Lung (tissue), 16 donors: ENCODE measurements around the gene BMP2K. TPM values are rescaled to one million over a fixed set of nuclear protein-coding genes. Genes with fewer than 3 reads are reported as not detected.
A peak's percentile ranks its signal among the peaks of the same experiment; 100 is the strongest.

Source experiments
- ATAC-seq: fragments of 200-7000 bp; cut with Tn5 transposase; one replicate; pipeline ENCODE4 v1.9.1; 2020; ENCODE audit warnings: moderate number of reproducible peaks; ENCODE audit not compliant: insufficient read depth, low FRiP score
- DNase-seq, 3 donors: peaks; one replicate each; pipeline ENCODE4 v3.0.0-alpha.2; 2013 to 2017
- H3K27ac ChIP-seq, 2 donors: one replicate each; pipeline ENCODE4 v1.5.1; 2013; ENCODE audit warnings: mild to moderate bottlenecking in 2 of 2, moderate library complexity in 2 of 2, control low read depth in 1 of 2, inconsistent platforms in 1 of 2, low read depth in 1 of 2, low read length in 1 of 2
- H3K27me3 ChIP-seq, 3 donors: one replicate each; pipeline ENCODE4 v1.5.1; 2013; ENCODE audit warnings: low read length in 2 of 3; ENCODE audit not compliant: control insufficient read depth in 3 of 3, insufficient read depth in 3 of 3
- H3K36me3 ChIP-seq, 4 donors: one replicate each; pipeline ENCODE4 v1.5.1; 2013; ENCODE audit warnings: low read length in 4 of 4, mild to moderate bottlenecking in 1 of 4, moderate library complexity in 1 of 4; ENCODE audit not compliant: control insufficient read depth in 4 of 4, insufficient read depth in 4 of 4
- H3K4me1 ChIP-seq, 5 donors: one replicate each; pipeline ENCODE4 v1.5.1; 2013; ENCODE audit warnings: low read length in 5 of 5, mild to moderate bottlenecking in 2 of 5, moderate library complexity in 1 of 5; ENCODE audit not compliant: control insufficient read depth in 5 of 5, insufficient read depth in 5 of 5
- H3K4me3 ChIP-seq: one replicate; pipeline ENCODE4 v1.5.1; 2013; ENCODE audit warnings: mild to moderate bottlenecking, control low read depth, moderate library complexity
- H3K9ac ChIP-seq, 2 donors: one replicate each; pipeline ENCODE4 v1.5.1; 2013; ENCODE audit warnings: low read length in 2 of 2, control low read depth in 1 of 2; ENCODE audit not compliant: insufficient read depth in 1 of 2
- H3K9me3 ChIP-seq, 4 donors: one replicate each; pipeline ENCODE4 v1.5.1; 2013; ENCODE audit warnings: low read length in 3 of 4, mild to moderate bottlenecking in 1 of 4, moderate library complexity in 1 of 4; ENCODE audit not compliant: control insufficient read depth in 4 of 4, insufficient read depth in 3 of 4
- CTCF ChIP-seq: IDR thresholded peaks from 2 replicates; pipeline ENCODE4 v1.5.1; 2012; ENCODE audit warnings: mild to moderate bottlenecking; ENCODE audit errors: control extremely low read depth, extremely low read depth
- WGBS, 2 donors: extraction: QIAGEN DNeasy Blood & Tissue Kit; methylation state at CpG; one replicate each; pipeline ENCODE4 v1.1.7; 2013; 5-methylcytosine and 5-hydroxymethylcytosine counted together
- long read RNA-seq, 5 donors: transcript quantifications; one replicate each; lab custom pipeline, GENCODE V29; 2026
- polyA plus RNA-seq, 2 donors: library from polyadenylated mRNA; stranded (reverse); fragments of 200-250 nt; gene quantifications; one replicate each; pipeline ENCODE4 v1.2.1, GENCODE V29; 2013
- total RNA-seq, 2 donors: library from RNA; depleted of rRNA in 1 of 2; stranded (reverse); fragments of >200 nt in 1 of 2; gene quantifications; one replicate each; pipeline ENCODE4 v1.2.1, GENCODE V29; 2014 to 2021
- donor health status: control.
- donor health status: control.
- donor health status: Bipolar disorder and iron deficiency.
- donor health status: healthy.
- donor health status: DM: yes; HTN: yes; CAD: no.

Gene BMP2K
- total RNA-seq (10 to 100 TPM; 35.2 to 89.7 TPM), polyA plus RNA-seq (10 to 100 TPM in 1 of 2 donors, 1 to 10 TPM in 1; 10.0 to 16.7 TPM)
- long read RNA-seq, donor 1: 0 reads
- long read RNA-seq, donor 2, partial matches to known transcripts: 0 of 1 reads
- long read RNA-seq, donor 2, other reads (novel, unspliced or antisense): 0 of 1 reads
- long read RNA-seq, donor 3, partial matches to known transcripts: 0 of 1 reads
- long read RNA-seq, donor 3, other reads (novel, unspliced or antisense): 0 of 1 reads
- long read RNA-seq, donor 4: 0 reads
- long read RNA-seq, donor 5, partial matches to known transcripts: 0 of 1 reads
- long read RNA-seq, donor 5, other reads (novel, unspliced or antisense): 0 of 1 reads

GRCh38 chr4:78776079-78776728 is at the start of gene BMP2K:
Gene BMP2K (plus strand): TSS chr4:78776350. CDS start chr4:78776544, 194 bp downstream.
- no peaks in the 10 kb centered on the region for H3K27me3 ChIP-seq
- ATAC-seq: peak; percentile 90
- 1% methylated on average over 24 to 95 of the region's 95 CpGs for WGBS, 2 donors
- H3K36me3 ChIP-seq: no peaks in the 10 kb centered on the region
- TF ChIP-seq CTCF: no peak
- H3K4me3 ChIP-seq: peak within 1 kb of the TSS; percentile 91
- H3K9ac ChIP-seq: peak within 1 kb of the TSS; percentile 94 to 98
- no peaks in the 10 kb centered on the region for H3K9me3 ChIP-seq
- peak within 1 kb of the TSS; percentile 96 to 98 for H3K27ac ChIP-seq
- peaks cover 0 to 31% (median 6%) of the 10 kb centered on the region in 5 donors for H3K4me1 ChIP-seq
- peak; percentile 88 to 92 (median 92) for DNase-seq

- no peaks in the 10 kb centered on the region for H3K36me3 ChIP-seq
- no peak overlapping the region for H3K9ac ChIP-seq
- H3K4me3 ChIP-seq: no peak overlapping the region
- peaks cover 0 to 4% (median 1%) of the 10 kb centered on the region in 5 donors for H3K4me1 ChIP-seq
- H3K27ac ChIP-seq: no peak overlapping the region
- no peak for TF ChIP-seq CTCF
- no peaks in the 10 kb centered on the region for H3K27me3 ChIP-seq
- 82 to 100% methylated on average over 1 of the region's 1 CpG for WGBS, 2 donors
- no peaks in the 10 kb centered on the region for H3K9me3 ChIP-seq
- ATAC-seq (no peak), DNase-seq (no peak)
Observed at GRCh38 chr4:78726546-78726945, 49.6 kb upstream of the BMP2K start.

- no peak overlapping the region for H3K27ac ChIP-seq
- no peaks in the 10 kb centered on the region for H3K9me3 ChIP-seq
- ATAC-seq: no peak
- no peaks in the 10 kb centered on the region for H3K27me3 ChIP-seq
- TF ChIP-seq CTCF: no peak
- no peak overlapping the region for H3K4me3 ChIP-seq
- WGBS, 2 donors: 70 to 78% methylated on average over 3 of the region's 3 CpGs
- DNase-seq: no peak
- no peak overlapping the region for H3K9ac ChIP-seq
- H3K4me1 ChIP-seq: no peaks in the 10 kb centered on the region
- no peaks in the 10 kb centered on the region for H3K36me3 ChIP-seq
Observed at GRCh38 chr4:78732332-78733104, 43.6 kb upstream of the BMP2K start.
